ENCODE data around the gene LRRC1. TPM values are rescaled to one million over a fixed set of nuclear protein-coding genes. Genes with fewer than 3 reads are reported as not detected.
"Not testable (repeated sequence)": the region's sequence is repeated elsewhere in the genome, so short reads cannot be mapped to it uniquely, and the experiment has no call there.

The LRRC1 gene
- total and polyA plus RNA-seq, 2 donors (not counting 1 experiment from before 2014, with no cell fraction given), result 3.8 to 12.1 TPM

DNA sequence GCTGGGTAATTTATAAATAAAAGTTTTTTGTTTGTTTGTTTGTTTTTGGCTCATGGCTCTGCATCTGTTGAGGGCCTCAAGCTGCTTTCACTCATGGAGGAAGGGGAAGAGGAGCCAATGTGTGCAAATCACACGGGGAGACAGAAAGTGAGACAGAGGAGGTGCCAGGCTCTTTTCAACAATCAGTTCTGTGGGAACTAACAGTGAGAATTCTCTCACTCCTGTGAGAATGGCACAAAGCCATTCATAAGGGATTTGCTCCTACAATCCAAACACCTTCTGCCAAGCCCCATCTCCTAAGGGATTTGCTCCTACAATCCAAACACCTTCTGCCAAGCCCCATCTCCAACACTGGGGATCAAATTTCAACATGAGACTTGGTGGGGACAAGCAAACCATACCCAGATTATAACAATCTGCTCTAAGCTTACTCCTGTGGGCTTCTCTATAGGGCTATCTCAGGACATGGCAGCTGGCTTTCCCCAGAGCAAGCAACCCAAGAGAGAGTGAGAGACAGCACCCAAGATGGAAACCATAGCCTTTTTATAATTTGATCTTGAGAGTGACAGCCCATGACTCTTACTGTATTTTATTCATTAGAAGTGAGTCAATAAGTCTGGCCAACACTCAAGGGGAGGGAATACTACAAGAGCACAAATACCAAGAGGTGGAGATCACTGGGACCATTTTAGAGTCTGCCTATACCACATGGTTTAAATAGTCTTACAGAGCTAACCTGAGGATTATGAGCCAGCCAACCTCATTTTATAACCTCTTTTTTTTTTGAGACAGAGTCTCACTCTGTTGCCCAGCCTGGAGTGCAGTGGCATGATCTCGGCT lies 22.8 kb upstream of the LRRC1 start:
- DNase-seq (ENCODE audit: low read depth in 2 of 2), result peak; percentile 51 to 89
- Histone ChIP-seq H3K27me3 (ENCODE audit: control insufficient read depth, insufficient read depth, low read length) (no peaks in the 10 kb centered on the region), H3K9me3 (ENCODE audit: control insufficient read depth, insufficient read depth, low read depth, low read length) (no peaks in the 10 kb centered on the region), H3K36me3 (ENCODE audit: control insufficient read depth, insufficient read depth, low read length) (no peaks in the 10 kb centered on the region), H3K79me2 (ENCODE audit: control insufficient read depth, insufficient read depth, low read length) (no peaks in the 10 kb centered on the region), H3K4me1 (ENCODE audit: control insufficient read depth, extremely low read depth, insufficient read depth, low read length) (no peaks in the 10 kb centered on the region), H4K20me1 (ENCODE audit: control insufficient read depth, extremely low read depth, insufficient read depth, low read length) (no peaks in the 10 kb centered on the region), H3K4me3 (replicated peaks in 1 of 4; ENCODE audit: control extremely low read depth in 1 of 4, insufficient read depth in 1 of 4, low read depth in 3 of 4, low read length in 4 of 4) (no peak overlapping the region), H3K27ac (ENCODE audit: insufficient read depth, low read length) (no peak overlapping the region), H3K9ac (ENCODE audit: insufficient read depth, low read length) (no peak overlapping the region), H2AFZ (ENCODE audit: low read length) (no peak overlapping the region), H3K4me2 (ENCODE audit: extremely low read depth, insufficient read depth, low read length) (no peak overlapping the region)
- TF ChIP-seq, protein P1, sequence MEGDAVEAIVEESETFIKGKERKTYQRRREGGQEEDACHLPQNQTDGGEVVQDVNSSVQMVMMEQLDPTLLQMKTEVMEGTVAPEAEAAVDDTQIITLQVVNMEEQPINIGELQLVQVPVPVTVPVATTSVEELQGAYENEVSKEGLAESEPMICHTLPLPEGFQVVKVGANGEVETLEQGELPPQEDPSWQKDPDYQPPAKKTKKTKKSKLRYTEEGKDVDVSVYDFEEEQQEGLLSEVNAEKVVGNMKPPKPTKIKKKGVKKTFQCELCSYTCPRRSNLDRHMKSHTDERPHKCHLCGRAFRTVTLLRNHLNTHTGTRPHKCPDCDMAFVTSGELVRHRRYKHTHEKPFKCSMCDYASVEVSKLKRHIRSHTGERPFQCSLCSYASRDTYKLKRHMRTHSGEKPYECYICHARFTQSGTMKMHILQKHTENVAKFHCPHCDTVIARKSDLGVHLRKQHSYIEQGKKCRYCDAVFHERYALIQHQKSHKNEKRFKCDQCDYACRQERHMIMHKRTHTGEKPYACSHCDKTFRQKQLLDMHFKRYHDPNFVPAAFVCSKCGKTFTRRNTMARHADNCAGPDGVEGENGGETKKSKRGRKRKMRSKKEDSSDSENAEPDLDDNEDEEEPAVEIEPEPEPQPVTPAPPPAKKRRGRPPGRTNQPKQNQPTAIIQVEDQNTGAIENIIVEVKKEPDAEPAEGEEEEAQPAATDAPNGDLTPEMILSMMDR (conservative IDR thresholded peaks at IDR 0.05 in 1 of 2, IDR thresholded peaks at IDR 0.05 in 1 of 2; ENCODE audit: low read depth in 1 of 2, low read length in 2 of 2), result no peak
- no peak for TF ChIP-seq EZH2 (IDR thresholded peaks at IDR 0.05; ENCODE audit: low read length, missing control alignments)

DNA sequence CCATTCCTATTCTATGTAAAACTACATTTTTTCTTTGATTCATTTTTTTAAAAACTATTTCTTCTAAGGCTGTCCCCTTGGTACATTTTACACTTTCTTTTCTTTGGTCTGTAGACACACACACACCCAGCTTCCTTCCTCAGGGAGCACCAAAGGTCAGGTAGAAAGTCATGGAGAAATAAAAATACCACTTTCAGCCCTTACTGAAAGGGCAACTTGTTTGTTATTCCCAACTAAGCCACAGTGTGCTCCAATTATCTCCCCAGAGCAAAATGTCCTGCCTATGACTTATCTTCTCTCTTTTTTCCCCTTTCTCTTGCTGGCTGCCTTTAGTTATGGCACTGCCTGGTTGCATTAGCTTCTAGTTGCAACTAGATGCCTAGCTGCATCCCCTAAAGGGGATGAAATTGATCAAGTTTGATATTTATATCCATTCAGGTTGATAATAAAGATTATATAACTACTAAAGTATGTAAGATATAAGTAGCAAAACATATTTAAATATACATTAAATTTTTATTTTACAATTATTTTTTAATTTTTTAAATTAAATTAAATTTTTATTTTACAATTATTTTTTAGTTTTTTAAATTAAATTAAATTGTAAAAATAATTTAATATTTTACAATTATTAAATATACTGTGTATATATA lies 21.6 kb upstream of the LRRC1 start:
- no peak overlapping the region for H3K4me3 ChIP-seq (replicated peaks in 1 of 4; ENCODE audit: control extremely low read depth in 1 of 4, insufficient read depth in 1 of 4, low read depth in 3 of 4, low read length in 4 of 4)
- DNase-seq (ENCODE audit: low read depth in 2 of 2), result no peak
- H3K9ac ChIP-seq (ENCODE audit: insufficient read depth, low read length), result no peak overlapping the region
- no peaks in the 10 kb centered on the region for H3K79me2 ChIP-seq (ENCODE audit: control insufficient read depth, insufficient read depth, low read length)
- H2AFZ ChIP-seq (ENCODE audit: low read length), result no peak overlapping the region
- H3K27ac ChIP-seq (ENCODE audit: insufficient read depth, low read length), result no peak overlapping the region
- no peaks in the 10 kb centered on the region for H3K27me3 ChIP-seq (ENCODE audit: control insufficient read depth, insufficient read depth, low read length)
- no peaks in the 10 kb centered on the region for H3K4me1 ChIP-seq (ENCODE audit: control insufficient read depth, extremely low read depth, insufficient read depth, low read length)
- no peaks in the 10 kb centered on the region for H3K36me3 ChIP-seq (ENCODE audit: control insufficient read depth, insufficient read depth, low read length)
- no peaks in the 10 kb centered on the region for H3K9me3 ChIP-seq (ENCODE audit: control insufficient read depth, insufficient read depth, low read depth, low read length)
- no peaks in the 10 kb centered on the region for H4K20me1 ChIP-seq (ENCODE audit: control insufficient read depth, extremely low read depth, insufficient read depth, low read length)
- H3K4me2 ChIP-seq (ENCODE audit: extremely low read depth, insufficient read depth, low read length), result no peak overlapping the region
- no peak for TF ChIP-seq EZH2 (IDR thresholded peaks at IDR 0.05; ENCODE audit: low read length, missing control alignments)
- TF ChIP-seq, protein P1 (conservative IDR thresholded peaks at IDR 0.05 in 1 of 2, IDR thresholded peaks at IDR 0.05 in 1 of 2; ENCODE audit: low read depth in 1 of 2, low read length in 2 of 2), result no peak

- H3K9ac ChIP-seq (ENCODE audit: insufficient read depth, low read length); H2AFZ ChIP-seq (ENCODE audit: low read length); H3K4me1 ChIP-seq (ENCODE audit: control insufficient read depth, extremely low read depth, insufficient read depth, low read length); H3K79me2 ChIP-seq (ENCODE audit: control insufficient read depth, insufficient read depth, low read length); H4K20me1 ChIP-seq (ENCODE audit: control insufficient read depth, extremely low read depth, insufficient read depth, low read length); H3K9me3 ChIP-seq (ENCODE audit: control insufficient read depth, insufficient read depth, low read depth, low read length); H3K36me3 ChIP-seq (ENCODE audit: control insufficient read depth, insufficient read depth, low read length); H3K4me2 ChIP-seq (ENCODE audit: extremely low read depth, insufficient read depth, low read length); H3K27ac ChIP-seq (ENCODE audit: insufficient read depth, low read length); DNase-seq (ENCODE audit: low read depth in 2 of 2); H3K4me3 ChIP-seq (replicated peaks in 1 of 4; ENCODE audit: control extremely low read depth in 1 of 4, insufficient read depth in 1 of 4, low read depth in 3 of 4, low read length in 4 of 4); H3K27me3 ChIP-seq (ENCODE audit: control insufficient read depth, insufficient read depth, low read length): not testable (repeated sequence)
Observed at GRCh38 chr6:53776152-53776551, 18.7 kb upstream of the LRRC1 start.

DNA sequence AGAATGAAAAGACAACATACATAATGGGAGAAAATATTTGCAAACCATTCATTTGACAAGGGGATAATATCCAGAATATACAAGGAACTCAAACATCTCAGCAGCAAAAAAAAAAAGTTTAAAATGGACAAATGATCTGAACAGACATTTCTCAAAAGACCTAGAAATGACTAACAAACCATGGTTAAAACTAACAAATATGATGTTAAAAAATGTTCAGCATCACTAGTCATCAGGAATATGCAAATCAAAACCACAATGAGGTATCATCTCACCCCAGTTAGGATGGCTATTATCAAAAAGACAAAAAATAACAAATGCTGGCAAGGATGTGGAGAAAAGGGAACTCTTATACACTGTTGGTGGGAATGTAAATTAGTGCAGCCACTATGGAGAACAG lies 9.8 kb upstream of the LRRC1 start:
- not testable (repeated sequence) for H3K27ac ChIP-seq (ENCODE audit: insufficient read depth, low read length); H3K4me3 ChIP-seq (replicated peaks in 1 of 4; ENCODE audit: control extremely low read depth in 1 of 4, insufficient read depth in 1 of 4, low read depth in 3 of 4, low read length in 4 of 4)

More for the DNA sequence above, 9.8 kb upstream of the LRRC1 start:
- H3K9ac ChIP-seq (ENCODE audit: insufficient read depth, low read length); H3K27me3 ChIP-seq (ENCODE audit: control insufficient read depth, insufficient read depth, low read length); H4K20me1 ChIP-seq (ENCODE audit: control insufficient read depth, extremely low read depth, insufficient read depth, low read length); H3K4me1 ChIP-seq (ENCODE audit: control insufficient read depth, extremely low read depth, insufficient read depth, low read length); H3K4me2 ChIP-seq (ENCODE audit: extremely low read depth, insufficient read depth, low read length); H2AFZ ChIP-seq (ENCODE audit: low read length); H3K79me2 ChIP-seq (ENCODE audit: control insufficient read depth, insufficient read depth, low read length); H3K9me3 ChIP-seq (ENCODE audit: control insufficient read depth, insufficient read depth, low read depth, low read length); H3K36me3 ChIP-seq (ENCODE audit: control insufficient read depth, insufficient read depth, low read length): not testable (repeated sequence)
- DNase-seq (ENCODE audit: low read depth in 2 of 2), result peak in 1 of 2 donors; percentile 62

Measured in fibroblast of lung (primary cell).